ENCODE measurements around the gene ANAPC4. TPM values are rescaled to one million over a fixed set of nuclear protein-coding genes. Genes with fewer than 3 reads are reported as not detected.

The ANAPC4 gene
- total and polyA plus RNA-seq, 8 donors, result 9.0 to 39.9 (median 14.4) TPM

DNA sequence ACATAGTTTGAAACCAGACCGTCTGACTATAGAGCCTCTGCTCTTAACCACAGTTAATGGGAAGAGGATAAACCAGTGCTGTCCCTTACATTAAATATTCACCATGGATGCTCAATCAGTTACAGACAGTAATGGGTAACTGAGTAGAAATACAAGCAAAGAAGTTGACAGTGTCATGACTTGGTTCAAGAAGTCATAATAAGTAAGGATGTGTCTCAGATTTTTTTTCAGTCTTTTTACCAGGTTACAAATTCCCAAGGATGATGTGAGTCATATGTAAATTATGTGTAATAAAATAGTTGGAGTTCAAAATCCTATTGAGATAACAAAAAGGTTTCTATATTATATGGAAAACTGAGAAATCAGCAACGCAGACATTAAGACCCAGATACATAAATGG lies 33.4 kb upstream of the ANAPC4 start:
- Histone ChIP-seq H3K4me3 (no peak overlapping the region), H3K4me1 (no peaks in the 10 kb centered on the region), H3K27me3 (no peaks in the 10 kb centered on the region), H3K27ac (no peak overlapping the region), H3K9me3 (no peaks in the 10 kb centered on the region), H3K36me3 (no peaks in the 10 kb centered on the region)
- intact Hi-C loops (cut with DNase I), result no loop called here
- TF ChIP-seq, protein P1, sequence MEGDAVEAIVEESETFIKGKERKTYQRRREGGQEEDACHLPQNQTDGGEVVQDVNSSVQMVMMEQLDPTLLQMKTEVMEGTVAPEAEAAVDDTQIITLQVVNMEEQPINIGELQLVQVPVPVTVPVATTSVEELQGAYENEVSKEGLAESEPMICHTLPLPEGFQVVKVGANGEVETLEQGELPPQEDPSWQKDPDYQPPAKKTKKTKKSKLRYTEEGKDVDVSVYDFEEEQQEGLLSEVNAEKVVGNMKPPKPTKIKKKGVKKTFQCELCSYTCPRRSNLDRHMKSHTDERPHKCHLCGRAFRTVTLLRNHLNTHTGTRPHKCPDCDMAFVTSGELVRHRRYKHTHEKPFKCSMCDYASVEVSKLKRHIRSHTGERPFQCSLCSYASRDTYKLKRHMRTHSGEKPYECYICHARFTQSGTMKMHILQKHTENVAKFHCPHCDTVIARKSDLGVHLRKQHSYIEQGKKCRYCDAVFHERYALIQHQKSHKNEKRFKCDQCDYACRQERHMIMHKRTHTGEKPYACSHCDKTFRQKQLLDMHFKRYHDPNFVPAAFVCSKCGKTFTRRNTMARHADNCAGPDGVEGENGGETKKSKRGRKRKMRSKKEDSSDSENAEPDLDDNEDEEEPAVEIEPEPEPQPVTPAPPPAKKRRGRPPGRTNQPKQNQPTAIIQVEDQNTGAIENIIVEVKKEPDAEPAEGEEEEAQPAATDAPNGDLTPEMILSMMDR (IDR thresholded peaks at IDR 0.05), result no peak
- FAIRE-seq, result no peak
- no peak for DNase-seq
- 94 to 99% methylated on average over 2 of the region's 2 CpGs for whole genome bisulfite sequencing, 2 donors
- no peak for ATAC-seq

GRCh38 chr4:25345744-25346143 lies 31.3 kb upstream of the ANAPC4 start:
- no peaks in the 10 kb centered on the region for H3K9me3 ChIP-seq
- H3K4me1 ChIP-seq, result no peaks in the 10 kb centered on the region
- H3K36me3 ChIP-seq, result peaks cover 0 to 2% (median 0%) of the 10 kb centered on the region in 3 donors
- no peaks in the 10 kb centered on the region for H3K27me3 ChIP-seq
- H3K4me3 ChIP-seq, result no peak overlapping the region
- 76 to 89% methylated on average over 5 of the region's 5 CpGs for WGBS, 2 donors
- intact Hi-C loops (cut with DNase I), result no loop called here
- no peak overlapping the region for H3K27ac ChIP-seq
- FAIRE-seq (no peak), DNase-seq (no peak), ATAC-seq (no peak)
- TF ChIP-seq, protein P1 (IDR thresholded peaks at IDR 0.05), result no peak

DNA sequence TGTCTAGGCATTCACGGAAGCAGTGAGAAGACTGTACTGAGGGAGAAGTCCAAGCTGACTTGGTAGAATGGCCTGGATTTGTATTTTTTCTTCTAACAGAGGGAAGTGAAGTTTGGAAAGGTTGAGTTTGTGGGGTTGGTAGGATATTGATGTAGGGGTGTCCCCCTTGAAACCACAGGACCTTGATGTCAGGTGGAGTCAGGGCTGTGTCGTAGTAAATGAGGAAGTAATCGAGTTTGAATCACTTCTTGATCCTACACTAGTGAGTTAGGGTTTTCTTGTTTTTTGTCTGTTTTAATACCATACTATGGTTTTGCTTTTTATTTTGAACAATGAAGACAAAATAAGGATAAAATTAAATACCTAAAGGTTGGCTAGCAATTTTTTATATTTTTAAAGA lies 30.1 kb upstream of the ANAPC4 start:
- H3K36me3 ChIP-seq, result peaks cover 0 to 2% (median 0%) of the 10 kb centered on the region in 3 donors
- WGBS, 2 donors, result 92 to 97% methylated on average over 3 of the region's 3 CpGs
- no peaks in the 10 kb centered on the region for H3K9me3 ChIP-seq
- H3K4me1 ChIP-seq, result no peaks in the 10 kb centered on the region
- ATAC-seq (no peak), DNase-seq (no peak), FAIRE-seq (no peak)
- intact Hi-C loops (cut with DNase I), result no loop called here
- no peak overlapping the region for H3K27ac ChIP-seq
- TF ChIP-seq, protein P1 (IDR thresholded peaks at IDR 0.05), result no peak
- H3K4me3 ChIP-seq, result no peak overlapping the region
- H3K27me3 ChIP-seq, result no peaks in the 10 kb centered on the region

DNA sequence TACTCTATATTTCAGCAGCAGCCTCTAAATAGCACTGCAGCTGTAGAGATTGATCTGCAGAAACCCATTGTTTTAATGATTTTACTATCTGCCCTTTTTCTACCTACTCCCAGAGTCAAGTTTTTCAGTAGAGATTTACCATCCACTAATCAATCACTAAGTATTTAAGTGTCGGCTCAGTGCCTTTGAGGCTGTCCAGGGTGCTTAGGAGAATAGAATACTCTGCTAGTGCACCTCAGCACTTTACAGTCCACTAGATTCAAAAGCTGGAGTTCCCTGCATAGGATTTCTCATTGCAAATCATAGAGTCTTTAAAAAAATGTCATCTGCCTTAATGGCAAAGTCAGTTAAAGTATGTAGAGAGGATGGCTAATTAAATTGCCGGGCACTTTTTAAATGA lies 29.6 kb upstream of the ANAPC4 start:
- ATAC-seq (no peak), DNase-seq (no peak), FAIRE-seq (no peak)
- H3K27ac ChIP-seq, result no peak overlapping the region
- no peaks in the 10 kb centered on the region for H3K27me3 ChIP-seq
- no peaks in the 10 kb centered on the region for H3K9me3 ChIP-seq
- H3K4me1 ChIP-seq, result no peaks in the 10 kb centered on the region
- H3K36me3 ChIP-seq, result peaks cover 0 to 2% (median 0%) of the 10 kb centered on the region in 3 donors
- H3K4me3 ChIP-seq, result no peak overlapping the region
- intact Hi-C loops (cut with DNase I), result no loop called here
- TF ChIP-seq, protein P1 (IDR thresholded peaks at IDR 0.05), result no peak
- WGBS, 2 donors, result 71 to 83% methylated on average over 2 of the region's 2 CpGs

- TF ChIP-seq, protein P1 (IDR thresholded peaks at IDR 0.05), result no peak
- H3K36me3 ChIP-seq, result peaks cover 0 to 2% (median 0%) of the 10 kb centered on the region in 3 donors
- H3K4me3 ChIP-seq, result no peak overlapping the region
- no peaks in the 10 kb centered on the region for H3K9me3 ChIP-seq
- ATAC-seq (no peak), DNase-seq (no peak), FAIRE-seq (no peak)
- 56 to 96% methylated on average over 2 of the region's 2 CpGs for WGBS, 2 donors
- intact Hi-C loops (cut with DNase I), result no loop called here
- H3K27me3 ChIP-seq, result no peaks in the 10 kb centered on the region
- no peak overlapping the region for H3K27ac ChIP-seq
- H3K4me1 ChIP-seq, result no peaks in the 10 kb centered on the region
Observed at GRCh38 chr4:25347971-25348370, 29.1 kb upstream of the ANAPC4 start.

Measured in pancreas (tissue), 10 donors.